Occipital lobe (tissue), 2 donors: Measurements from ENCODE around the gene RBKS. TPM values are rescaled to one million over a fixed set of nuclear protein-coding genes. Genes with fewer than 3 reads are reported as not detected.

ENCODE experiments used
- DNase-seq: peaks from one replicate; lab custom pipeline; 2025; lab: John Stamatoyannopoulos, UW
- total RNA-seq: library from RNA; depleted of rRNA; stranded (reverse); fragments of >200 nt; gene quantifications from one replicate; pipeline ENCODE4 v1.2.3, GENCODE V29; 2014

RBKS gene
- total RNA-seq, 1 donor from 2014 or later = 1.2 TPM

GRCh38 chr2:27736031-27736889 is 153.9 kb downstream of the RBKS start:
- DNase-seq = no peak

GRCh38 chr2:27735263-27735904 is 154.8 kb downstream of the RBKS start:
- peak; percentile 52 for DNase-seq

- no peak for DNase-seq
Observed at GRCh38 chr2:27734305-27734704, 155.9 kb downstream of the RBKS start.

Other genes with a start within 250 kb of the RBKS start
- 26.0 TPM for gene SUPT7L, start 226.8 kb downstream of the RBKS start, total RNA-seq
- gene SLC4A1AP, start 226.5 kb downstream of the RBKS start, total RNA-seq = 30.4 TPM
- gene MRPL33, start 118.7 kb downstream of the RBKS start, total RNA-seq = 39.1 TPM
- 13.4 TPM for gene BABAM2, start 342 bp upstream of the RBKS start, total RNA-seq